GM21717 (cell line): ENCODE results near the gene PPDPF.
"Not testable (repeated sequence)": the region's sequence is repeated elsewhere in the genome, so short reads cannot be mapped to it uniquely, and the experiment has no call there.

Experiments
- ATAC-seq: cut with Tn5 transposase; IDR thresholded peaks from one replicate; pipeline ENCODE4 v1.9.1; 2021; ENCODE audit warnings: mild to moderate bottlenecking, moderate library complexity; ENCODE audit not compliant: unreplicated experiment

Gene PPDPF

GRCh38 chr20:63520504-63520933, at the start of gene PPDPF:
PPDPF (plus strand) TSS chr20:63520765; CDS start chr20:63521309, 544 bp downstream.
- ATAC-seq = peak; percentile 41

GRCh38 chr20:63471002-63471716, 49.4 kb upstream of the PPDPF start:
- ATAC-seq = no peak

GRCh38 chr20:63471717-63471980, 48.9 kb upstream of the PPDPF start:
- no peak for ATAC-seq

GRCh38 chr20:63471981-63472831, 48.4 kb upstream of the PPDPF start, which contains the start of gene KCNQ2:
KCNQ2 (minus strand) TSS chr20:63472655; CDS start chr20:63472463, 192 bp downstream.
- no peak for ATAC-seq

- ATAC-seq = no peak
Observed at GRCh38 chr20:63472862-63473390, 47.6 kb upstream of the PPDPF start.

- no peak for ATAC-seq
Observed at GRCh38 chr20:63473555-63474449, 46.8 kb upstream of the PPDPF start.

- no peak for ATAC-seq
Observed at GRCh38 chr20:63475209-63475608, 45.4 kb upstream of the PPDPF start.

- no peak for ATAC-seq
Observed at GRCh38 chr20:63477061-63477616, 43.4 kb upstream of the PPDPF start.

- no peak for ATAC-seq
Observed at GRCh38 chr20:63477944-63478343, 42.6 kb upstream of the PPDPF start.

GRCh38 chr20:63478346-63479302, 41.9 kb upstream of the PPDPF start:
- ATAC-seq = no peak

GRCh38 chr20:63479695-63480419, 40.7 kb upstream of the PPDPF start:
- not testable (repeated sequence) for ATAC-seq

- no peak for ATAC-seq
Observed at GRCh38 chr20:63481503-63481902, 39.1 kb upstream of the PPDPF start.

GRCh38 chr20:63482021-63482587, 38.5 kb upstream of the PPDPF start:
- no peak for ATAC-seq

- no peak for ATAC-seq
Observed at GRCh38 chr20:63483834-63484233, 36.7 kb upstream of the PPDPF start.

GRCh38 chr20:63484236-63484635, 36.3 kb upstream of the PPDPF start:
- no peak for ATAC-seq

- ATAC-seq = no peak
Observed at GRCh38 chr20:63484651-63485403, 35.7 kb upstream of the PPDPF start.

- no peak for ATAC-seq
Observed at GRCh38 chr20:63486300-63486855, 34.2 kb upstream of the PPDPF start.
